Measurements from ENCODE around the gene ZNF783.

DNA sequence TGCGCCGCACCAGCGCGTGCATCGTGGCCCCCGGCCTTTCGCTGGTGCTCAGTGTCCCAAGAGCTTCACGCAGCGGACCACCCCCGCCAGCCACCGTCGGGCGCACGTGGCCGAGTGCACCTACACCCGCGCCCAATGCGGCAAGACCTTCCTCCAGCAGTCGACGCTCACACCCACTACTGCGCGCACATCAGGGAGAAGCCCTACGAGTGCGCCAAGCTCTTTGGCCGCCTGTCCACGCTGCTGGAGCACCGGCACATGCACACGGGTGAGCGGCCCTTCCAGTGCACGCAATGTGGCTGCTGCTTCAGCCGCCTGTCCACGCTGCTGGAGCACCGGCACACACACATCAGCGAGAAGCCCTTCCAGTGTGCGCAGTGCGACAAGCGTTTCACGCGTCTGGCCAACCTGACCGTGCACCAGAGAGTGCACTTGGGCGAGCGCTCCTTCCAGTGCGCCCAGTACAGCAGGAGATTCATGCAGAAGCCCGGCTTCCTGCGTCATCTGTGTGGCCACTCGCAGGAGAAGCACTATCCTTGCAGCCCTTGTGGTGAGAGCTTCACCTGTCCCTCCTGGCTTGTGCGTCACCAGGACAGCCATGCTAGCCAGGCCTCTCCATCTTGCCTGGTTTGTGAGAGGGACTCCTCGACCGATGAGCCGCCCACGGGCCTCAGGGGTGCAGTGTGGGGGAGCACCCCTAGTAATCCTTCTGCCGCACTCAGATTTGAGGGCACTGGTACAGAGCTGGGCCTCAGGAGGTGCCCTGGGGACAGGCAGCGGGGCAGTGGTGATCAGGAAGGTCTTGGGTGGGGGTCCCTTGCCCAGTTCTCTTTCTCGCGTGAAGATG lies 32.9 kb downstream of the ZNF783 start:
- no peak for TF ChIP-seq POLR2A (IDR thresholded peaks at IDR 0.05)
- TF ChIP-seq, protein P1, sequence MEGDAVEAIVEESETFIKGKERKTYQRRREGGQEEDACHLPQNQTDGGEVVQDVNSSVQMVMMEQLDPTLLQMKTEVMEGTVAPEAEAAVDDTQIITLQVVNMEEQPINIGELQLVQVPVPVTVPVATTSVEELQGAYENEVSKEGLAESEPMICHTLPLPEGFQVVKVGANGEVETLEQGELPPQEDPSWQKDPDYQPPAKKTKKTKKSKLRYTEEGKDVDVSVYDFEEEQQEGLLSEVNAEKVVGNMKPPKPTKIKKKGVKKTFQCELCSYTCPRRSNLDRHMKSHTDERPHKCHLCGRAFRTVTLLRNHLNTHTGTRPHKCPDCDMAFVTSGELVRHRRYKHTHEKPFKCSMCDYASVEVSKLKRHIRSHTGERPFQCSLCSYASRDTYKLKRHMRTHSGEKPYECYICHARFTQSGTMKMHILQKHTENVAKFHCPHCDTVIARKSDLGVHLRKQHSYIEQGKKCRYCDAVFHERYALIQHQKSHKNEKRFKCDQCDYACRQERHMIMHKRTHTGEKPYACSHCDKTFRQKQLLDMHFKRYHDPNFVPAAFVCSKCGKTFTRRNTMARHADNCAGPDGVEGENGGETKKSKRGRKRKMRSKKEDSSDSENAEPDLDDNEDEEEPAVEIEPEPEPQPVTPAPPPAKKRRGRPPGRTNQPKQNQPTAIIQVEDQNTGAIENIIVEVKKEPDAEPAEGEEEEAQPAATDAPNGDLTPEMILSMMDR (IDR thresholded peaks at IDR 0.05 in 8 of 11, conservative IDR thresholded peaks at IDR 0.05 in 3 of 11): no peak

Measured in spleen (tissue), 7 donors.